ENCODE results near the gene AMPD2. TPM values are rescaled to one million over a fixed set of nuclear protein-coding genes. Genes with fewer than 3 reads are reported as not detected.

Gene AMPD2
- total RNA-seq, 1 experiment from 2014 or later, result 69.9 TPM

DNA sequence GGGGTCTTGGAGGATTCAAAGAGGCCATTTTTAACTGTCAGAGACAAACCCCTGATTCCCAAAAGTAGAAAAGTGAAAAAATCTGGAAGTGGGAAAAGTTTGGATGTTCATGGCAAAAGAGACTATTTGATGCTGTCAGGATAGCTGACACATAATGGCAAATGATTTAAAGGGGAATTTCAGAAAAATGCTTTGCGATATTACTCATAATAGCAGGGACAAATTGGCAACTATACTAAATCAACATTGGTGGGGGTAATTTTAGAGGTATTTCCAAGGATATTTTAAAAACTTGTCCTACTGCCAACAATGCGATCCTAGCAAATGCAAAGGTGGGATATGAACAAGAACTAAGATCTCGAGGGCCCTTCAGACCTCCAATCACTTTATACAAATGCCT is 31.0 kb downstream of the AMPD2 start:
- Histone ChIP-seq H2AFZ (ENCODE audit: low read depth, low read length, poor library complexity, severe bottlenecking) (no peak overlapping the region), H3K4me3 (replicated peaks in 1 of 2; ENCODE audit: low read depth in 1 of 2, low read length in 2 of 2) (no peak overlapping the region), H4K20me1 (ENCODE audit: insufficient read depth) (no peaks in the 10 kb centered on the region), H3K79me2 (ENCODE audit: insufficient read depth, low read length) (no peaks in the 10 kb centered on the region), H3K4me1 (ENCODE audit: control insufficient read depth in 1 of 2, insufficient read depth in 2 of 2, low read length in 2 of 2) (peaks cover 0 to 9% of the 10 kb centered on the region in 2 experiments; a peak in 3 of 4 replicates), H3K36me3 (ENCODE audit: control insufficient read depth in 1 of 2, insufficient read depth in 2 of 2, low read length in 2 of 2) (no peaks in the 10 kb centered on the region), H3K9me2 (ENCODE audit: insufficient read depth) (no peaks in the 10 kb centered on the region), H3K27me3 (ENCODE audit: insufficient read depth, low read length) (peaks cover 10% of the 10 kb centered on the region; the same call in 1 of the 2 replicates), H3K27ac (ENCODE audit: low read depth, low read length) (no peak overlapping the region), H3K4me2 (ENCODE audit: low read length) (no peak overlapping the region), H3K9ac (ENCODE audit: low read length) (no peak overlapping the region), H3K9me3 (ENCODE audit: control insufficient read depth in 1 of 2, insufficient read depth in 1 of 2, low read depth in 1 of 2, low read length in 2 of 2) (no peaks in the 10 kb centered on the region)
- intact Hi-C loops (cut with micrococcal nuclease), result no loop called here
- TF ChIP-seq SIN3A (IDR thresholded peaks at IDR 0.05; ENCODE audit: low read depth) (no peak), RAD21 (IDR thresholded peaks at IDR 0.05; ENCODE audit: low read depth) (no peak), POLR2AphosphoS5 (IDR thresholded peaks at IDR 0.05; ENCODE audit: low read depth, low read length) (no peak), SRF (IDR thresholded peaks at IDR 0.05; ENCODE audit: low read depth) (no peak), POLR2A (IDR thresholded peaks at IDR 0.05; ENCODE audit: borderline replicate concordance, extremely low read depth, insufficient read depth, insufficient read length) (no peak), TCF7L2 (IDR thresholded peaks at IDR 0.05; ENCODE audit: borderline replicate concordance, extremely low read depth, insufficient read depth, insufficient read length) (no peak), ZNF274 (IDR thresholded peaks at IDR 0.05; ENCODE audit: low read depth, low read length) (no peak), ELF1 (IDR thresholded peaks at IDR 0.05; ENCODE audit: borderline replicate concordance, low read depth) (no peak), SP1 (IDR thresholded peaks at IDR 0.05; ENCODE audit: low read depth) (no peak), EZH2phosphoT487 (IDR thresholded peaks at IDR 0.05; ENCODE audit: borderline replicate concordance) (no peak), YY1 (IDR thresholded peaks at IDR 0.05; ENCODE audit: extremely low read depth, insufficient replicate concordance, low read depth, low read length) (no peak), CEBPB (IDR thresholded peaks at IDR 0.05; ENCODE audit: low read depth) (no peak), ZFX (IDR thresholded peaks at IDR 0.05) (no peak)
- BruUV-seq (replicated peaks), result no TSS peak
- ATAC-seq, result no peak
- ChIA-PET CTCF (interaction anchor here (0.7 to 3.5 kb wide), 8 partner anchors 10 to 334 kb away, joined by 3 to 57 read pairs (median 9); partner anchors contain the start of genes AHCYL1 and GNAI3), RAD21 (ENCODE audit: low non-redundant PET in 1 of 2, low total read pairs in 2 of 2, uncharacterized antibody in 2 of 2, unreplicated experiment in 2 of 2) (interaction anchor here (1.3 to 1.4 kb wide), 2 partner anchors 10 to 11 kb away, joined by 3 to 7 read pairs; no protein-coding TSS in a partner anchor), POLR2A (interaction anchor here (1.9 to 2.1 kb wide), 2 partner anchors 11 to 102 kb away, joined by 6 to 8 read pairs; partner anchors contain the start of gene GNAI3)
- no peak for DNase-seq (ENCODE audit: low read depth, low spot score)
